Activated CD4-positive, alpha-beta T cell treated with anti-CD3 and anti-CD28 coated beads, Interleukin-2, amount 10 ng/mL, durations not matched to agents 7 days and 5 days (primary cell): Measurements from ENCODE around the gene DDX11. TPM values are rescaled to one million over a fixed set of nuclear protein-coding genes. Genes with fewer than 3 reads are reported as not detected.
"Not testable (repeated sequence)": the region's sequence is repeated elsewhere in the genome, so short reads cannot be mapped to it uniquely, and the experiment has no call there.

Experiments
- CTCF ChIA-PET: fragments of 350-600 bp; sonication (Branson Sonifier 250); formaldehyde crosslinking; loops from one replicate; lab custom pipeline; 2021; ENCODE audit warnings: antibody characterized with exemption; lab: Charles Lee
- POLR2A ChIA-PET: fragments of 350-600 bp; sonication (Branson Sonifier 250); formaldehyde crosslinking; loops from one replicate; lab custom pipeline; 2021; ENCODE audit warnings: antibody characterized with exemption; lab: Charles Lee
- DNase-seq: peaks from one replicate; pipeline ENCODE4 v3.0.0-alpha.2; 2020
- H3K27ac Mint-ChIP-seq: one replicate; pipeline ENCODE4 v1.8.0; 2021; ENCODE audit warnings: mild to moderate bottlenecking, moderate library complexity, mixed read lengths
- H3K27me3 Mint-ChIP-seq: one replicate; pipeline ENCODE4 v1.8.0; 2021; ENCODE audit warnings: mixed read lengths
- H3K36me3 Mint-ChIP-seq: one replicate; pipeline ENCODE4 v1.8.0; 2021; ENCODE audit warnings: low read depth, mixed read lengths
- H3K4me1 Mint-ChIP-seq: one replicate; pipeline ENCODE4 v1.8.0; 2021; ENCODE audit warnings: mixed read lengths
- H3K4me3 Mint-ChIP-seq: one replicate; pipeline ENCODE4 v1.8.0; 2021; ENCODE audit warnings: mild to moderate bottlenecking, moderate library complexity, mixed read lengths
- H3K9me3 Mint-ChIP-seq: one replicate; pipeline ENCODE4 v1.8.0; 2021; ENCODE audit warnings: mixed read lengths
- total RNA-seq, 2 experiments: library from RNA; stranded (reverse); gene quantifications; one replicate each; pipeline ENCODE4 v1.2.3, GENCODE V29; 2021

The DDX11 gene
- total RNA-seq, 2 experiments from 2014 or later, result 143 to 181 TPM

DNA sequence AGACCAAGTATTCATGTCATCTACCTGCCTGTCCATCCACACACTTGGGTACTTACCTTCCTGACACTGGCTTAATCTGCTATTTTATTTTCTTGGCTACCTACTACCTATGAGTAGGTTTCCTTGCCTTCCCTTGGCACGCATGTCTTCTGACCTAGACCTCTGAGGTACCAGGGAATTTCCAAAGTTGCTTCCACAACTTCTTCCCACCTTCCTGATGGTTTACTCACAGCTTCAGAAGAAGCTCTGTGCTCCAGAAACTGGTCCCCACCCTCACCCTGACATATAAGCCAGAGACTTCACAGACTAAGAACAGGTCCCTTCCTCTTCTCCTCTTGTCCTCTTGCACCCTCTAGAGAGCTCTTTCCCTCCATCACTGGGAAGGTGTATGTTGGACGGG, 35.7 kb upstream of the DDX11 start:
- Mint-ChIP-seq H3K4me3 (no peak overlapping the region), H3K4me1 (peaks cover 2% of the 10 kb centered on the region), H3K36me3 (no peaks in the 10 kb centered on the region), H3K27me3 (peaks cover 3% of the 10 kb centered on the region), H3K9me3 (no peaks in the 10 kb centered on the region), H3K27ac (no peak overlapping the region)
- POLR2A ChIA-PET, result no interaction called here
- CTCF ChIA-PET, result interaction anchor here (0.5 kb wide), 1 partner anchor 49 kb away, joined by 3 read pairs; no protein-coding TSS in a partner anchor
- no peak for DNase-seq

DNA sequence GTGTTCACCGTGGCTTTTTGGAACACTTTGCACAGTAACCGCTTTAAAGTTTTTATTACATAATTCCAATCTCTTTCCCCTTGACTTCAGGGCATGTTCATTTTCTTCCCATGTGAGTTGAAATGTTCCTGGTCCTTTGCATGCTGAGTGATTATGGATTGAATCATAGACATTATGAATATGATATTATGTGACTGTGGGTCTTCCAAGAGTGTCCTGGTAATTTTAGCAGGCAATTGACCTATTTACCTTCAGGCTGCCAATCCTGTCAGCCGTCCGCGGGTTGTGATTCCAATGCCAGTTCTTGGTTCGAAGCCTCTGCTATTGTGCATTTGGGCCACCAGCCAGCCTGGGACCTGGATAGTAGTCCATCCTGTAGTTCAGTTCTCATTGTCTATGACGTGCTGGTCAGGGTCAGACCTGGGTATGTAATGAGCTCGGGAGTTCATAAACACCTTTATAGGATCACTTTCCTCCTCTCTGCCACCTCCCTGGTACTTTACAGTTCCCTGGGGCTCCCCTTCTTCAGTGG, 32.6 kb upstream of the DDX11 start:
- no peaks in the 10 kb centered on the region for H3K9me3 Mint-ChIP-seq
- DNase-seq, result no peak
- H3K4me1 Mint-ChIP-seq, result peaks cover 2% of the 10 kb centered on the region
- H3K36me3 Mint-ChIP-seq, result no peaks in the 10 kb centered on the region
- no peak overlapping the region for H3K4me3 Mint-ChIP-seq
- ChIA-PET POLR2A (no interaction called here), CTCF (interaction anchor here (0.6 kb wide), 1 partner anchor 17 kb away, joined by 3 read pairs; no protein-coding TSS in a partner anchor)
- peaks cover 7% of the 10 kb centered on the region for H3K27me3 Mint-ChIP-seq
- no peak overlapping the region for H3K27ac Mint-ChIP-seq

- DNase-seq, H3K4me3 Mint-ChIP-seq, H3K27ac Mint-ChIP-seq, POLR2A ChIA-PET, H3K27me3 Mint-ChIP-seq, H3K9me3 Mint-ChIP-seq, H3K36me3 Mint-ChIP-seq, CTCF ChIA-PET: not testable (repeated sequence)
- peaks cover 20% of the 10 kb centered on the region for H3K4me1 Mint-ChIP-seq
These were observed 23.5 kb upstream of the DDX11 start for GRCh38 chr12:31050143-31050542.

GRCh38 chr12:31050548-31050947, 23.1 kb upstream of the DDX11 start:
- POLR2A ChIA-PET, CTCF ChIA-PET, H3K9me3 Mint-ChIP-seq, DNase-seq, H3K4me3 Mint-ChIP-seq, H3K27ac Mint-ChIP-seq, H3K27me3 Mint-ChIP-seq, H3K36me3 Mint-ChIP-seq: not testable (repeated sequence)
- peaks cover 20% of the 10 kb centered on the region for H3K4me1 Mint-ChIP-seq

GRCh38 chr12:31051692-31052091, 22.0 kb upstream of the DDX11 start:
- peak overlapping the region; percentile 36 for H3K27ac Mint-ChIP-seq
- POLR2A ChIA-PET, H3K9me3 Mint-ChIP-seq, H3K27me3 Mint-ChIP-seq, DNase-seq, CTCF ChIA-PET, H3K4me3 Mint-ChIP-seq, H3K36me3 Mint-ChIP-seq: not testable (repeated sequence)
- peaks cover 20% of the 10 kb centered on the region for H3K4me1 Mint-ChIP-seq

GRCh38 chr12:31052121-31052520, 21.5 kb upstream of the DDX11 start:
- CTCF ChIA-PET, result interaction anchor here (1.1 kb wide), 1 partner anchor 22 kb away, joined by 3 read pairs; no protein-coding TSS in a partner anchor
- peak overlapping the region; percentile 36 for H3K27ac Mint-ChIP-seq
- H3K27me3 Mint-ChIP-seq, DNase-seq, H3K9me3 Mint-ChIP-seq, H3K4me3 Mint-ChIP-seq, H3K36me3 Mint-ChIP-seq, POLR2A ChIA-PET: not testable (repeated sequence)
- peaks cover 20% of the 10 kb centered on the region for H3K4me1 Mint-ChIP-seq

DNA sequence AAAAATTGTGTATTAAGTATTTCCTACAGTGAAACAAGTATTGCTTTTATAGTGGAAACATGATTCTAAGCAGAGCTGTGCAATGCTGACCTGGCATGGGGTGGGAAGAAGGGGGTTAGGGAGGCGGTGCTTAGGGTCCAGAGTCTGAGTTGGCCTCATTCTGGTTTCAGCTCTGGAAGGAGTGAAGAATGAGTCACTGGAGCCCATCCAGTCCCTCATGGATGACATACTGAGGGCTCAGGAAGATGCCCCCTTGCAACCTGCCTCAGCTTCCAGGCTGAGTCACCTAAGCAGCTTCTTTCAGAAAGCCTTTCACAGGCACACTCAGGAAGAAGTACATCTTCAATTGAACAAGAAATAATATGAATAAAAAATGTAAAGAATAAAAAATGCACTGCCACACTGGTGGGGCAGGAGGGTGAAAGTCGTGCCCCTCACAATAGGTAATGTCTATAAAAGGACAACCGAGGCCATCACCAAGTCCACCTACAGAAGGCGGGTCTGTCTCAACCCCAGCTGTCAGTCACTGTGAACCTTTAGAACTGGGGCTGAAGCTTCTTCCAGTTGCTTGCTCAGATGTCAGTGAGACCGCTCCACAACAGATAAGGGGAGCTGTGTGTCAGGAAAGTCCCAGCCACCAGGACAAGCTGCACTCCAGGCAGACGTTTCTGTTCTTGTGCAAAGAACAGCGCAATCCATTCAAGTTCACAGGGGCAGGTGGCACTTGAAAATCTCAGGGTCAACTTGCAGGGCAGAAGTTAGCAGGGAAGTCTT, 20.8 kb upstream of the DDX11 start:
- H3K36me3 Mint-ChIP-seq, H3K9me3 Mint-ChIP-seq, DNase-seq, H3K4me3 Mint-ChIP-seq, POLR2A ChIA-PET, H3K27ac Mint-ChIP-seq, H3K27me3 Mint-ChIP-seq: not testable (repeated sequence)
- H3K4me1 Mint-ChIP-seq, result peaks cover 19% of the 10 kb centered on the region
- CTCF ChIA-PET, result interaction anchor here (1.1 kb wide), 1 partner anchor 22 kb away, joined by 3 read pairs; no protein-coding TSS in a partner anchor

DNA sequence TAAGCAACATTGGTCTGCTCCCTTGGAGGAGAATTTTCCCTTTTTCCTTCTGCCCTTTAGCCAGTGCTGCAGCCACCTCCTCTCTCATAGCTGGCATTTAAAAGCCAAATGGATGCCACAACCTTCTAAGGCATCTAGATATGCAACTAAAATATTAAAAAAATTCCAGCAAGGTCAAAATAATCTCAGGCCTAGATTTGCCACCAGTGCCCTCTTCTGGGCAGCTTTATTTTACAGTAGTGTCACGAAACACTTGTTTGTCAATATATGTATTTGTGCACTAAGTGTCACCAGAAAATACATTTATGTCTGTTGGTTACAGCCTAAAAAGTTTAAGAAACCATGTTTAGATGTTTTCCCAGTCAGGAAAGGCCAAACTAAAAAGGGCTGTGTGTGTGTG, 19.7 kb upstream of the DDX11 start:
- H3K36me3 Mint-ChIP-seq, H3K4me3 Mint-ChIP-seq, H3K27me3 Mint-ChIP-seq, H3K9me3 Mint-ChIP-seq, DNase-seq, POLR2A ChIA-PET, CTCF ChIA-PET, H3K27ac Mint-ChIP-seq: not testable (repeated sequence)
- peaks cover 14% of the 10 kb centered on the region for H3K4me1 Mint-ChIP-seq

GRCh38 chr12:31057671-31058070, 16.0 kb upstream of the DDX11 start:
- H3K4me1 Mint-ChIP-seq, result no peaks in the 10 kb centered on the region
- CTCF ChIA-PET, result no interaction called here
- DNase-seq, result no peak
- H3K36me3 Mint-ChIP-seq, result no peaks in the 10 kb centered on the region
- POLR2A ChIA-PET, result no interaction called here
- H3K27ac Mint-ChIP-seq, result no peak overlapping the region
- no peaks in the 10 kb centered on the region for H3K9me3 Mint-ChIP-seq
- no peak overlapping the region for H3K4me3 Mint-ChIP-seq
- peaks cover 2% of the 10 kb centered on the region for H3K27me3 Mint-ChIP-seq

- H3K4me1 Mint-ChIP-seq, DNase-seq, CTCF ChIA-PET, H3K9me3 Mint-ChIP-seq, H3K27me3 Mint-ChIP-seq, POLR2A ChIA-PET, H3K36me3 Mint-ChIP-seq, H3K27ac Mint-ChIP-seq, H3K4me3 Mint-ChIP-seq: not testable (repeated sequence)
These were observed 7.5 kb upstream of the DDX11 start for GRCh38 chr12:31066196-31066595.

DNA sequence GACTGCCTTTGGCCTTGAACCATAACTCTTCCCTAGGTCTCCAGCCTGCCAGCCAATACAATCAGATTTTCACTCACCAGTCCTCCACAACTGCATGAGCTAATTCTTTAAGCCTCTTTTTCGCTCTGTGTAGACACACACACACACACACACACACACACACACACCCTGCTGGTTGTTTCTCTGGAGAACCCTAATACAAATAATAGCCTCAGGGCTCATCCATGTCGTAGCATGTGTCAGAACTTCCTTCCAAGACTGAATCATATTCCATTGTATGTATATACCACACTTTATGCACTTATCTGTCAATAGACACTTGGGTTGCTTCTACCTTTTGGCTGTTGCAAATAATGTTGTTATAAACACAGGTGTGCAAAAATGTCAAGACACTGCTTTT, 6.0 kb upstream of the DDX11 start:
- CTCF ChIA-PET, DNase-seq, H3K9me3 Mint-ChIP-seq, H3K27me3 Mint-ChIP-seq, H3K4me1 Mint-ChIP-seq, H3K36me3 Mint-ChIP-seq, H3K4me3 Mint-ChIP-seq, POLR2A ChIA-PET, H3K27ac Mint-ChIP-seq: not testable (repeated sequence)

DNA sequence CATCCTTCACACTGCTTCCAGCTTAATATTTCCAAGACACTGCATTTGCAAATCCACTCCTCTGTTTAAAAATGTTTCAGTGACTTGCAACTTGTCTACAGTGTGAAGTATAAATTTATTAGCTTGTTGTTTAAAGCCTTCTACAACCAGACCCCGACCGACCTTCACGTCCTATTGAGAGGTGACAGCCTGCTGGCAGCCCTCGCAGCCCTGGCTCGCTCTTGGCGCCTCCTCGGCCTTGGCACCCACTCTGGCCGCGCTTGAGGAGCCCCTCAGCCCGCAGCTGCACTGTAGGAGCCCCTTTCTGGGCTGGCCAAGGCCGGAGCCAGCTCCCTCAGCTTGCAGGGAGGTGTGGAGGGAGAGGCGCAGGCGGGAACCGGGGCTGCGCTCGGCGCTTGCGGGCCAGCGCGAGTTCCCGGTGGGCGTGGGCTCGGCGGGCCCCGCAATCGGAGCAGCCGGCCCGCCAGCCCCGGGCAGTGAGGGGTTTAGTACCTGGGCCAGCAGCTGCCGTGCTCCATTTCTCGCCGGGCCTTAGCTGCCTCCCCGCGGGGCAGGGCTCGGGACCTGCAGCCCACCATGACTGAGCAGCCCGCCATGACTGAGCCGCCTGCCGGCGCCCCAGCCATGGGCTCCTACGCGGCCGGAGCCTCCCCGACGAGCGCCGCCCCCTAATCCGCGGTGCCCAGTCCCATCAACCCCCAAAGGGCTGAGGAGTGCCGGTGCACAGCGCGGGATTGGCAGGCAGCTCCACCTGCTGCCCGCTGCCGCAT, 2.5 kb upstream of the DDX11 start:
- H3K4me3 Mint-ChIP-seq, H3K36me3 Mint-ChIP-seq, H3K9me3 Mint-ChIP-seq, H3K27ac Mint-ChIP-seq, POLR2A ChIA-PET, H3K27me3 Mint-ChIP-seq, DNase-seq: not testable (repeated sequence)
- CTCF ChIA-PET, result interaction anchor here (1.4 kb wide), 1 partner anchor 224 kb away, joined by 3 read pairs; no protein-coding TSS in a partner anchor
- peaks cover 23% of the 10 kb centered on the region for H3K4me1 Mint-ChIP-seq

- Mint-ChIP-seq H3K27ac (peak overlapping the region; percentile 97), H3K4me3 (peak overlapping the region; percentile 92), H3K36me3 (peaks cover 16% of the 10 kb centered on the region), H3K4me1 (peaks cover 33% of the 10 kb centered on the region)
- H3K27me3 Mint-ChIP-seq, H3K9me3 Mint-ChIP-seq, DNase-seq: not testable (repeated sequence)
- ChIA-PET CTCF (interaction anchor here (1.4 kb wide), 1 partner anchor 226 kb away, joined by 3 read pairs; no protein-coding TSS in a partner anchor), POLR2A (interaction anchor here (0.6 kb wide), 1 partner anchor 57 kb away, joined by 3 read pairs; no protein-coding TSS in a partner anchor)
These were observed 698 bp upstream of the DDX11 start for GRCh38 chr12:31072962-31073361.
